ENCODE results near the gene SPATA31D4. TPM values are rescaled to one million over a fixed set of nuclear protein-coding genes. Genes with fewer than 3 reads are reported as not detected.

Gene SPATA31D4
- total RNA-seq, 2 experiments from 2014 or later, result not detected

DNA sequence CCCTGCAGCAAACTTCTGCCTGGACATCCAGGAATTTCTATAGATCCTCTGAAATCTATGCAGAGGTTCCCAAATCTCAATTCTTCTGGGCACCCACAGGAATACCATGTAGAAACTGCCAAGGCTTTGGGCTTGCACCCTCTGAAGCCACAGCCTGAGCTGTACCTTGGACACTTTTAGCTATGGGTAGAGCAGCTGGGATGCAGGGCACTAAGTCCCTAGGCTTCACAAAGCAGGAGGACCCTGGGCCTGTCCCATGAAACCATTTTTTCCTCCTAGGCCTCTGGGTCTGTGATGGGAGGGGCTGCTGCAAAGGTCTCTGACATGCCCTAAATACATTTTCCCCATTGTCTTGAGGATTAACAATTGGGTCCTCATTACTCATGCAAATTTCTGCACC lies 27.4 kb downstream of the SPATA31D4 start:
- DNase-seq, result no peak
- Histone ChIP-seq H3K4me1 (ENCODE audit: insufficient read depth, low read length) (no peaks in the 10 kb centered on the region), H3K27ac (ENCODE audit: low read depth in 1 of 2, low read length in 2 of 2) (no peak overlapping the region), H3K4me3 (ENCODE audit: low read length) (no peak overlapping the region), H3K9me3 (ENCODE audit: control insufficient read depth in 1 of 2, insufficient read depth in 1 of 2, low read length in 2 of 2) (peaks cover 5 to 18% of the 10 kb centered on the region in 2 experiments), H3K36me3 (ENCODE audit: insufficient read depth, low read length) (no peaks in the 10 kb centered on the region), H3K27me3 (ENCODE audit: control insufficient read depth in 1 of 2, insufficient read depth in 2 of 2, low read length in 2 of 2) (no peaks in the 10 kb centered on the region)
- intact Hi-C loops (cut with DNase I, micrococcal nuclease), result no loop called here
- H3K27ac Mint-ChIP-seq, result no peak overlapping the region
- CTCF ChIA-PET, result no interaction called here
- POLR2A ChIA-PET, result no interaction called here
- H3K9me3 Mint-ChIP-seq, result peaks cover 18% of the 10 kb centered on the region
- TF ChIP-seq, protein P1, sequence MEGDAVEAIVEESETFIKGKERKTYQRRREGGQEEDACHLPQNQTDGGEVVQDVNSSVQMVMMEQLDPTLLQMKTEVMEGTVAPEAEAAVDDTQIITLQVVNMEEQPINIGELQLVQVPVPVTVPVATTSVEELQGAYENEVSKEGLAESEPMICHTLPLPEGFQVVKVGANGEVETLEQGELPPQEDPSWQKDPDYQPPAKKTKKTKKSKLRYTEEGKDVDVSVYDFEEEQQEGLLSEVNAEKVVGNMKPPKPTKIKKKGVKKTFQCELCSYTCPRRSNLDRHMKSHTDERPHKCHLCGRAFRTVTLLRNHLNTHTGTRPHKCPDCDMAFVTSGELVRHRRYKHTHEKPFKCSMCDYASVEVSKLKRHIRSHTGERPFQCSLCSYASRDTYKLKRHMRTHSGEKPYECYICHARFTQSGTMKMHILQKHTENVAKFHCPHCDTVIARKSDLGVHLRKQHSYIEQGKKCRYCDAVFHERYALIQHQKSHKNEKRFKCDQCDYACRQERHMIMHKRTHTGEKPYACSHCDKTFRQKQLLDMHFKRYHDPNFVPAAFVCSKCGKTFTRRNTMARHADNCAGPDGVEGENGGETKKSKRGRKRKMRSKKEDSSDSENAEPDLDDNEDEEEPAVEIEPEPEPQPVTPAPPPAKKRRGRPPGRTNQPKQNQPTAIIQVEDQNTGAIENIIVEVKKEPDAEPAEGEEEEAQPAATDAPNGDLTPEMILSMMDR (IDR thresholded peaks at IDR 0.05), result no peak
- no peaks in the 10 kb centered on the region for H3K36me3 Mint-ChIP-seq (ENCODE audit: low read depth)
- ATAC-seq (ENCODE audit: poor library complexity), result no peak
- no peaks in the 10 kb centered on the region for H3K27me3 Mint-ChIP-seq
- no peak overlapping the region for H3K4me3 Mint-ChIP-seq
- no peaks in the 10 kb centered on the region for H3K4me1 Mint-ChIP-seq (ENCODE audit: low read depth)

DNA sequence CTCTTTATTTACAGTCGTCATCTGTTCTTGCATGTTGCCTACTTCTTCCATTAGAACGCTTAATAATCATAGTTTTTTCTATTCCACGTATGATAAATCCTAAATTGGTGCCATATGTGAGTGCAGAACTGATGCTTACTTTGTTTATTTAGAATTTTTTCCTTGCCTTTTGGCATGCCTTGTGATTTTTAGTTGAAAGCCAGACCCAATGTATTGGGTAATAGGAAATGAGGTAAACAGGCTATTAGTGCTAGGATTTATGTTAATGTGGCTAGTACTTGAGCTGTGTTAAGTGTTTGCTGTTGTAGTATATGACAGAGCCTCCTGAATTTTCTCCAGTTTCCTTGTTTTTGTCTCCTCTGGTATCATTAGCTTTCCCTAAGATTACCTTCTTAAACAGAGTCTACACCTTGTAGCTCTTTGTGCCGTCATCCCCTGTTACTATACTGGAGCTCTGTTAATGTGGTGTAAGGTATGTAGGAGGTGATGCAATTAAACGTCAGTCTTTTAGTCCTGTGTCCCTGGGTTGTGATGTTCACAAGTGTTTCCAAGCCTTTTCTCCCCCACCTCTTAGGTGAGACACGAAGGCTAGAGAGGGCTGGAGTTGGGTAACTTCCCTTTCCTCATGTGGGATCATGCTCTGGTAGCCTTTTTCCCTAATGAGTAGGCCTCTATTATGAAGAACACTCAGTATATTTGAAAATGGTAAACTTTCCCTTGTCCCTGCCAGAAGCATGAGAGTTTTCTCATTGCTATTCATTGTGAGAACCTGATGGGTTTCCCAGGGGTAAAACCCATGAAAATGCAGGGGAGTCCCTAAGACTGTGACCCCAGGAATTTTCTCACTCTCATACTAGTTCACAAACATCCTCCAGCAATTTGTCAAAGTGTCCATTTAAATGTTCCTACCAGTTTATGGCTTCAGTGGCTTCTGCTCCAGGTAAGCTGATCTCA lies 36.3 kb downstream of the SPATA31D4 start:
- DNase-seq (no peak), ATAC-seq (ENCODE audit: poor library complexity) (no peak)
- ChIA-PET POLR2A (no interaction called here), CTCF (no interaction called here)
- no peaks in the 10 kb centered on the region for H3K27me3 ChIP-seq (ENCODE audit: control insufficient read depth in 1 of 2, insufficient read depth in 2 of 2, low read length in 2 of 2)
- no peak overlapping the region for H3K4me3 ChIP-seq (ENCODE audit: low read length)
- H3K36me3 ChIP-seq (ENCODE audit: insufficient read depth, low read length), result no peaks in the 10 kb centered on the region
- H3K4me3 Mint-ChIP-seq, result no peak overlapping the region
- intact Hi-C loops (cut with DNase I, micrococcal nuclease), result no loop called here
- H3K4me1 Mint-ChIP-seq (ENCODE audit: low read depth), result no peaks in the 10 kb centered on the region
- no peaks in the 10 kb centered on the region for H3K36me3 Mint-ChIP-seq (ENCODE audit: low read depth)
- H3K9me3 Mint-ChIP-seq, result peaks cover 9% of the 10 kb centered on the region
- H3K27ac Mint-ChIP-seq, result no peak overlapping the region
- H3K27ac ChIP-seq (ENCODE audit: low read depth in 1 of 2, low read length in 2 of 2), result no peak overlapping the region
- H3K9me3 ChIP-seq (ENCODE audit: control insufficient read depth in 1 of 2, insufficient read depth in 1 of 2, low read length in 2 of 2), result peaks cover 0 to 17% of the 10 kb centered on the region in 2 experiments
- H3K4me1 ChIP-seq (ENCODE audit: insufficient read depth, low read length), result no peaks in the 10 kb centered on the region
- H3K27me3 Mint-ChIP-seq, result no peaks in the 10 kb centered on the region
- TF ChIP-seq, protein P1 (IDR thresholded peaks at IDR 0.05), result no peak

DNA sequence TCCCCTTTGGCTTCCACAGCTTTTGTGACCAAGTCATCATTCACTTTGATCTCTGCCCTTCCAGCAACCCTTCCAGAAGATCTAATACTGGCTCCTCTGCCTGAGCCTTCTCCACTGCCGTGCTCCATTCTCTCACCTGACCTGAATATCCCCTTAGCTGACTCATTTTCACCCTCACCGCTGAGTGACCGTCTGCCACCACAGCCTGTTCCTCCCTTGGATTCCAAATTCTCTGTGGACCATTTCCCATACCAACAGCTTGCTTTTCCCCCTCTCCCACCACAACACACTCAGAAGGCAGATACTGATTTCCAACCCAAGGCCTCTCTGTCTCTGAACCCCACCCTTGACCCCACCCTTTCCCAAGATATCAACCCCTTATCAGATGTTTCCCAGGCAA lies 39.8 kb downstream of the SPATA31D4 start:
- Mint-ChIP-seq H3K27ac (no peak overlapping the region), H3K27me3 (no peaks in the 10 kb centered on the region), H3K36me3 (ENCODE audit: low read depth) (no peaks in the 10 kb centered on the region), H3K4me1 (ENCODE audit: low read depth) (no peaks in the 10 kb centered on the region), H3K4me3 (no peak overlapping the region), H3K9me3 (peaks cover 9% of the 10 kb centered on the region)
- Histone ChIP-seq H3K9me3 (ENCODE audit: control insufficient read depth in 1 of 2, insufficient read depth in 1 of 2, low read length in 2 of 2) (peaks cover 0 to 21% of the 10 kb centered on the region in 2 experiments), H3K36me3 (ENCODE audit: insufficient read depth, low read length) (no peaks in the 10 kb centered on the region), H3K27me3 (ENCODE audit: control insufficient read depth in 1 of 2, insufficient read depth in 2 of 2, low read length in 2 of 2) (no peaks in the 10 kb centered on the region), H3K4me3 (ENCODE audit: low read length) (no peak overlapping the region), H3K27ac (ENCODE audit: low read depth in 1 of 2, low read length in 2 of 2) (no peak overlapping the region), H3K4me1 (ENCODE audit: insufficient read depth, low read length) (no peaks in the 10 kb centered on the region)
- ChIA-PET CTCF (no interaction called here), POLR2A (no interaction called here)
- TF ChIP-seq, protein P1 (IDR thresholded peaks at IDR 0.05), result no peak
- intact Hi-C loops (cut with DNase I, micrococcal nuclease), result no loop called here
- ATAC-seq (ENCODE audit: poor library complexity) (no peak), DNase-seq (no peak)

Data from CD4-positive, alpha-beta T cell (primary cell).